Fibroblast of the aortic adventitia (primary cell): ENCODE data around the gene SRSF3. TPM values are rescaled to one million over a fixed set of nuclear protein-coding genes. Genes with fewer than 3 reads are reported as not detected.
"Not testable (repeated sequence)": the region's sequence is repeated elsewhere in the genome, so short reads cannot be mapped to it uniquely, and the experiment has no call there.

ENCODE experiments used
- DNase-seq: peaks from one replicate; pipeline ENCODE4 v3.0.0-alpha.2; 2010; ENCODE audit warnings: low read depth
- H3K4me3 ChIP-seq: 2 replicates; pipeline ENCODE4 v1.5.1; 2011; ENCODE audit warnings: low read depth, mild to moderate bottlenecking, control low read depth, low read length, moderate library complexity
- CTCF ChIP-seq: IDR thresholded peaks from 2 replicates; pipeline ENCODE4 v1.5.1; 2011; ENCODE audit warnings: mild to moderate bottlenecking, low read length, control low read depth, inconsistent platforms; ENCODE audit not compliant: insufficient read depth
- total RNA-seq: library from RNA; depleted of rRNA; stranded (reverse); fragments of >200 nt; gene quantifications from 2 replicates; pipeline ENCODE4 v1.2.3, GENCODE V29; 2012; ENCODE audit warnings: low replicate concordance

Gene SRSF3
- total RNA-seq, 1 donor, result 181 TPM

GRCh38 chr6:36576578-36576977, 17.6 kb upstream of the SRSF3 start:
- no peak for TF ChIP-seq CTCF
- DNase-seq, result no peak
- no peak overlapping the region for H3K4me3 ChIP-seq

DNA sequence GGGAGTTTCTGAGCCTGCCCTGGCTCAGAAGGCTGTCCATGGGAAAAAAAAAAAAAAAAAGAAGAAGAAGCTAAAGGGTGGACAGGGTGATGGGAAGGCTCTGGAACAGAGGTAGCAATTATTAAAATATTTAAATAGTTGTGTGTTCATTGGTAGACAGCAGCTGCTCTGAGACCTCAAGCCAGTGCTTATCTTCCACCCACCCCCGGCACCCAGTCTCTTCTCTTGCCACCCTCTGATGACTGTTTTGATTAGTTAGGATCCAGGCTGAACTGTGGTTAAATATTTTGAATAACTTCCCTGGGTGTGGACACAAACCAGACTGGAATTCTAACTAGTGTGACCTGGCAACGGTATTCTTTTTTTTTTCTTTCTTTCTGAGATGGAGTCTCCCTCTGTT, 16.9 kb upstream of the SRSF3 start:
- TF ChIP-seq CTCF, result no peak
- peak; percentile 95 for DNase-seq
- no peak overlapping the region for H3K4me3 ChIP-seq

DNA sequence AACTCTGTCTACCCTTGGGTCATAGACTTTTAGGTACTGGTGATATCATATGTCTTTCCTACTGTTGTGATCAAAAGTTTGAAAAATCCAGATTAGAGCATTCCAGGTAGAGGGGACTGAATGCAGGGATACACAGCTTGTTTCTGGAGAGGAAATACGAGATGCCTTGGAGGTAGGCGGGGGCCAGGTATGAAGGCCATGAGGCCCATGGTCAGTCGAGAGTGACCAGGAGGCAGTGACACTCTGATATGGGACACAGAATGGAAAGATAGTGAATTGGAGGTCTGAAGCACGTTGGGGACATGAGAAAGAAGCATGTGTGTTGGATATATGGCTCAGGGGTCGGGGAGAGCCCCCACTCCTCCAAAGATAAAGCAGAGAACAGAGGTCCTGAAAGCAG, 16.1 kb upstream of the SRSF3 start:
- H3K4me3 ChIP-seq, result no peak overlapping the region
- no peak for DNase-seq
- no peak for TF ChIP-seq CTCF

DNA sequence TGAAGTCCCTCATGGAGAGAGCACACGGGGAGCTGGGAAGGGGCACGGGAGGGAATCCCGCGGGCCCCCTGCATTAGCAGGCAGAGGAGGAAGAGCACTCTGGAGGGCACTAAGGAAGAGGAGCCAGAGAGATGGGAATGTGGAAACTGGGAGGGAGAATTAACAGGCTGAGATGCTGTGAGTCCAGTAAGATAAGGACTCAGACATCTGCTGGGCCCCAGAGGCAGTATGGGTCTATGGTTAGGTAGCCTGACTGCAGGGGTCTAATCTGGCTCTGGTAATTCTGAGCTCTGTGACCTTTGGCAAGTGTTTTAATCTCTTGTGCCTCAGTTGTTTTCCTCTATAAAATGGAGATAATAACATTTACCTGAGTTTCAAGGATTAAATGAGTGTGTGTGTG, 15.7 kb upstream of the SRSF3 start:
- DNase-seq, result no peak
- TF ChIP-seq CTCF, result no peak
- no peak overlapping the region for H3K4me3 ChIP-seq

GRCh38 chr6:36580184-36580526, 14.0 kb upstream of the SRSF3 start:
- peak; percentile 12 for TF ChIP-seq CTCF
- no peak for DNase-seq

DNA sequence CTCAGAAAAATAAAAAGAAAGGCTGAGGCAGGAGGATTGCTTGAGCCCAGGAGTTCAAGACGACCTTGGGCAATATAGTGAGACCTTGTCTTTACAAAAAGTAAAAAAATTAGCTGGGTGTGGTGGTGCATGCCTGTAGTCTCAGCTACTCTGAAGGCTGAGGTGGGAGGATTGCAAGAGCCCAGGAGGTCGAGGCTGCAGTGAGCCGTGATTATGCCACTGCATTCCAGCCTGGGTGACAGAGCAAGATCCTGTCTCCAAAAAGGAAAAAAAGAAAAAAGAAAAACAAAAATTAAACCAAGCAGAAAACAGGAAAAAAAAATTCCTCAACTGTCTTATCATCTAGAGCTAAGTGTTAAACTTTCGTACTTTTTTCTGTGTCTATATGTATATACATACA, 12.4 kb upstream of the SRSF3 start:
- no peak for TF ChIP-seq CTCF
- DNase-seq, result no peak

More at GRCh38 chr6:36580184-36580526, 14.0 kb upstream of the SRSF3 start:
- no peak overlapping the region for H3K4me3 ChIP-seq

DNA sequence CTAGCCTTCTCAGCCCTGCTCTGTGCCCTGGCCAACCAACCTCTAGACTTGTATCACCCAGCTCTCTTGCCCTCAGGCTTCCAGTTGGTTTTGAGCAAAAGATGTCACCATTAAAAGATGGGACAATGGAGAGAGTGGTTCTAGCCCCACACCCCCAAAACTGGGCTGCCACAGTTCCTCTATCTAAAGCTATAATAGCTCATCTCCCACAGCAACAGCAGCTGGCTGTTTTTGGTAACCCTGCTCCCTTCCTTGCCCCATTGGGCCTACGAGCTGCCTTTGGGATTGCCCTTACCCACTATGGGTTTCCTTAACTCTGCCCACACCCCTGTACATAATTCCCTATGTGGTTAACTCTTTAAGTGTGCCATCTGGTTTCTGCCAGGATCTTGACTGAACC, 7.6 kb upstream of the SRSF3 start:
- H3K4me3 ChIP-seq, result no peak overlapping the region
- no peak for TF ChIP-seq CTCF
- no peak for DNase-seq

More for the DNA sequence above, 12.4 kb upstream of the SRSF3 start:
- H3K4me3 ChIP-seq, result no peak overlapping the region

DNA sequence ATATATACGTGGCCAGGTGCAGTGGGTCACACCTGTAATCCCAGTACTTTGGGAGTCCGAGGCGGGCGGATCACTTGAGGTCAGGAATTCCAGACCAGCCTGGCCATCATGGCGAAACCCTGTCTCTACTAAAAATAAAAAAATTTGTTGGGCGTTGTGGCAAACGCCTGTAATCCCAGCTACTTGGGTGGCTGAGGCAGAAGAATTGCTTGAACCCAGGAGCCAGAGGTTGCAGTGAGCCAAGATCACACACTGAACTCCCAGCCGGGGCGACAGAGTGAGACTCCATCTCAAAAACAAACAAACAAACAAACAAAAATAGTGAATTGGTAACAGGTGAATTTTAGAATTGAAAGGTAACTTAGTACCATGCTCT, 5.1 kb upstream of the SRSF3 start:
- DNase-seq, H3K4me3 ChIP-seq: not testable (repeated sequence)
